ENCODE results near the gene GOLGA6C. TPM values are rescaled to one million over a fixed set of nuclear protein-coding genes. Genes with fewer than 3 reads are reported as not detected.
"Not testable (repeated sequence)": the region's sequence is repeated elsewhere in the genome, so short reads cannot be mapped to it uniquely, and the experiment has no call there.

Gene GOLGA6C
- total RNA-seq, 1 experiment from 2014 or later: not detected

DNA sequence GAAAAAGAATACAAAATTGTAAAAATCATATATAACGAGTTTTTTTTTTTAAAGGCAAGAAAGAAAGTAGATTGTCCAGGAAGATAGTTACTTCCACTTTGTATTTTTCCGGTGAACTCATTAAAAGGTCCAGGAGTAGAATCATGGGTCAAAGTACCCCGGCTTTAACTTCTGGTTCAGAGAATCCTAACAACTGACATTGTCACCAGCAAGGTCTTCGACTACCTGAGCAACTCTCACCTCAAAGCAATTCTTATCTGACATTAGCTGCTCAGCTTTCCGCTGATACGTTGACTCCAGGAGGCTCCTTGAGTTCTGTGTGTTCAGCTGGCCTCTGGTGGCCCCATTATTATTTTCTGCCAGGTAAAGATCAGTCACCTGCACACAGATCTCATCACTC lies 9.1 kb upstream of the GOLGA6C start:
- H3K23me2 ChIP-seq (ENCODE audit: insufficient read length, low read depth, low read length, poor library complexity, severe bottlenecking); H3K4ac ChIP-seq (ENCODE audit: low read depth, low read length); H2BK120ac ChIP-seq (ENCODE audit: low read depth, low read length, poor library complexity, severe bottlenecking); H3K14ac ChIP-seq (ENCODE audit: insufficient read depth, low read length); H2BK20ac ChIP-seq (ENCODE audit: low read depth, low read length, poor library complexity, severe bottlenecking); H3K9ac ChIP-seq (ENCODE audit: extremely low read depth, insufficient read length, low read length); H3K79me1 ChIP-seq (ENCODE audit: insufficient read depth, low read depth, low read length, poor library complexity, severe bottlenecking); H2BK15ac ChIP-seq (ENCODE audit: low read depth, low read length); H3K9me3 Mint-ChIP-seq; H2BK12ac ChIP-seq (ENCODE audit: insufficient read length, low read depth, low read length); H2BK5ac ChIP-seq (ENCODE audit: insufficient read length, low read length); H3K23ac ChIP-seq (ENCODE audit: insufficient read length, low read depth, low read length); H3K27ac Mint-ChIP-seq; H3K9me3 ChIP-seq (ENCODE audit: control insufficient read depth, low read depth, low read length); H3K79me2 ChIP-seq (ENCODE audit: insufficient read depth, low read length); H3K18ac ChIP-seq (ENCODE audit: insufficient read length, low read depth, low read length); H3K4me1 ChIP-seq (ENCODE audit: insufficient read depth, low read length); H4K8ac ChIP-seq (replicated peaks; ENCODE audit: insufficient read length, low read depth, low read length); DNase-seq; H4K5ac ChIP-seq (ENCODE audit: insufficient read length, low read depth, low read length); H3K27ac ChIP-seq (ENCODE audit: insufficient read length, low read depth, low read length); H3K36me3 Mint-ChIP-seq (ENCODE audit: insufficient read depth in 1 of 3, low read depth in 3 of 3); H3K4me2 ChIP-seq (ENCODE audit: insufficient read depth, insufficient read length, low read length); H4K91ac ChIP-seq (ENCODE audit: insufficient read length, low read depth, low read length); H4K20me1 ChIP-seq (ENCODE audit: control insufficient read depth, insufficient read depth, insufficient read length); H2AFZ ChIP-seq (ENCODE audit: low read length); H3K27me3 ChIP-seq (ENCODE audit: insufficient read depth, low read length); H3K56ac ChIP-seq (ENCODE audit: insufficient read length, low read depth, low read length); H3T11ph ChIP-seq (ENCODE audit: low read length); H2AK5ac ChIP-seq (ENCODE audit: insufficient read length, low read length); H3K4me3 Mint-ChIP-seq: not testable (repeated sequence)
- Mint-ChIP-seq H3K4me1 (peaks cover 16 to 28% of the 10 kb centered on the region in 2 experiments), H3K27me3 (ENCODE audit: low read depth) (peaks cover 10% of the 10 kb centered on the region; the same call in 1 of the 2 replicates)
- no CpG with 5 or more reads among the region's 6 CpGs for WGBS (ENCODE audit: extremely low coverage, insufficient read length, low lambda C conversion rate)

Measured in H9 (cell line).